Adipocyte (in vitro differentiated cells): ENCODE results near the gene ZNF714.

Source experiments
- DNase-seq: peaks from one replicate; pipeline ENCODE4 v3.0.0-alpha.2; 2015; ENCODE audit warnings: low read depth
- H3K27me3 ChIP-seq: replicated peaks from 2 replicates; pipeline ENCODE4 v1.7.0; 2013; ENCODE audit warnings: mild to moderate bottlenecking, low read length, moderate library complexity; ENCODE audit not compliant: control insufficient read depth, insufficient read depth
- H3K36me3 ChIP-seq: 2 replicates; pipeline ENCODE4 v1.7.0; 2013; ENCODE audit warnings: low read length, mild to moderate bottlenecking, moderate library complexity; ENCODE audit not compliant: control insufficient read depth, insufficient read depth, severe bottlenecking
- H3K4me1 ChIP-seq: 2 replicates; pipeline ENCODE4 v1.7.0; 2013; ENCODE audit warnings: mild to moderate bottlenecking, low read length, moderate library complexity; ENCODE audit not compliant: control insufficient read depth, insufficient read depth
- H3K4me3 ChIP-seq: 2 replicates; pipeline ENCODE4 v1.7.0; 2013; ENCODE audit warnings: mild to moderate bottlenecking, low read length, moderate library complexity
- H3K9ac ChIP-seq: 2 replicates; pipeline ENCODE4 v1.7.0; 2013; ENCODE audit warnings: mild to moderate bottlenecking, low read length, moderate library complexity
- H3K9me3 ChIP-seq: 2 replicates; pipeline ENCODE4 v1.7.0; 2013; ENCODE audit warnings: mild to moderate bottlenecking, low read length, moderate library complexity; ENCODE audit not compliant: control insufficient read depth

Gene ZNF714

DNA sequence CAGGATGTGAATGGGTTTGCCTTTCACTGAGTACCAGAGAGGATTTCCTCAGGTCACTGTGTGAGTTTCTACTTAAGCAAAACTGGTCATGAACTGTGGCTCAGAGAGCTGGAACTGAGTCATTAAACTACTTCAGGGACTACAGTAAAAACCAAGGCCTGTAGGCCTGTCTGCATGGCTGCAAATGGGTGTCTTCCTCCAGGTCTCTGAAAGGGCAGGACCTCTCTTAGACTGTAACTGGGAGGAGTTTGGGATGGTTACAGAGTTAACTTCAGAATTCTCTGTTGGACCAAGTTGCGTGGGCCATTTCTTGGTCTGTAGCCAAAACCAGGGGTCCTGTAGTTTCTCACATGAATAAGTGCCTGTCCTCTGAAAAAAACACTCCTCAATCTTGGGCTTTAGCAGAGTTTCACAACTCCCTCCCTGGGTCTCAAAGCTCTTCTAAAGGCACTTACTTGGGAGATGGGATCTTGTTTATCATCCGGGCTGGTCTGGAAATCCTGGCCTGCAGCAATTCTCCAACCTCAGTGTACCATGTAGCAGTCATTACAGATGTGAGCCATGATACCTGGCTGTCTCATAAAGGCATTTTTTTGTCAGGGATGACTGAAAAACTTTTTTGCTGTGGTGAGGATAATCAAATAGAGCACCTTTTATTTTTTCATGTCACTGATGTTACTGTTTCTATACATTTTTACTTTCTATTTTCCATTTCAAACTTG, 19.7 kb downstream of the ZNF714 start:
- Histone ChIP-seq H3K4me1 (no peaks in the 10 kb centered on the region), H3K9me3 (no peaks in the 10 kb centered on the region), H3K4me3 (no peak overlapping the region), H3K9ac (no peak overlapping the region), H3K27me3 (no peaks in the 10 kb centered on the region), H3K36me3 (peaks cover 30% of the 10 kb centered on the region)
- DNase-seq: no peak

- DNase-seq: peak; percentile 38
- peaks cover 10% of the 10 kb centered on the region for H3K9me3 ChIP-seq
- H3K36me3 ChIP-seq: peaks cover 27% of the 10 kb centered on the region
- H3K9ac ChIP-seq: no peak overlapping the region
- no peaks in the 10 kb centered on the region for H3K4me1 ChIP-seq
- no peak overlapping the region for H3K4me3 ChIP-seq
- no peaks in the 10 kb centered on the region for H3K27me3 ChIP-seq
These were observed 27.1 kb downstream of the ZNF714 start for GRCh38 chr19:21109116-21109515.

DNA sequence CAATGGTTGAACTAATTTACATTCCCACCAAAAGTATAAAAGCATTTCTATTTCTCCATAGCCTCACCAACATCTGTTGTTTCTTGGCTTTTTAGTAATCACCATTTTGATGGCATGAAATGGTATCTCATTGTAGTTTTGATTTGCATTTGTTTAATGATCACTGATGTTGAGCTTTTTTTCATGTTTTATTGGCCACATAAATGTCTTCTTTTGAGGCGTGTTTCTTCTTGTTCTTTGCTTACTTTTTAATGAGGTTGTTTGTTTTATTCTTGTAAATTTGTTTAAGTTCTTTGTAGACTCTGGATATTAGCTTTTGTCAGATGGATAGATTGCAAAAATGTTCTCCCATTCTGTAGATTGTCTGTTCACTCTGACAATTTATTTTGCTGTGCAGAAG, 28.2 kb downstream of the ZNF714 start:
- no peak overlapping the region for H3K4me3 ChIP-seq
- peaks cover 27% of the 10 kb centered on the region for H3K36me3 ChIP-seq
- no peak for DNase-seq
- H3K27me3 ChIP-seq: no peaks in the 10 kb centered on the region
- no peaks in the 10 kb centered on the region for H3K4me1 ChIP-seq
- H3K9ac ChIP-seq: no peak overlapping the region
- H3K9me3 ChIP-seq: peaks cover 17% of the 10 kb centered on the region

DNA sequence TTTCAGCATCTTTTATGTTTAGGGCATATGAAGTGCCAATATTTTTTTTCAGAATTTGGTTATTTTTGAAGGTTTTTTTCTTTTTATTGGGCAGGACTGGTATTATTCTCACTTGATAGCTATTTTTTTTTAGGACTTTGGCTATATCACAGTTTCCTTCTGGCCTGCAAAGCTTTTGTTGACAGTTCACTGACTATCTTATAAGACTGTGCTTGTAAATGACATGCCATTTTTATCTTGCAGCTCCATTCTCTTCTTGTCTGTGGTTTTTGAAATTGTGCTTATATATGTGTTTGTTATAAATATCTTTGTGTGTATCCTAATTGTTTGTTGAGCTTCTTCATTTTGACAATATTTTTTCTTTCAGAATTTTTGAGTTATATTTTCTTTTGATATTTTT, 33.4 kb downstream of the ZNF714 start:
- DNase-seq: no peak
- no peak overlapping the region for H3K9ac ChIP-seq
- no peaks in the 10 kb centered on the region for H3K4me1 ChIP-seq
- peaks cover 49% of the 10 kb centered on the region for H3K36me3 ChIP-seq
- H3K9me3 ChIP-seq: peaks cover 44% of the 10 kb centered on the region
- no peaks in the 10 kb centered on the region for H3K27me3 ChIP-seq
- H3K4me3 ChIP-seq: no peak overlapping the region

GRCh38 chr19:21117041-21117907, 35.3 kb downstream of the ZNF714 start:
- peak overlapping the region; percentile 3 for H3K4me3 ChIP-seq
- H3K9ac ChIP-seq: no peak overlapping the region
- peaks cover 49% of the 10 kb centered on the region for H3K36me3 ChIP-seq
- no peaks in the 10 kb centered on the region for H3K27me3 ChIP-seq
- peaks cover 44% of the 10 kb centered on the region for H3K9me3 ChIP-seq
- H3K4me1 ChIP-seq: no peaks in the 10 kb centered on the region
- peak; percentile 4 for DNase-seq

- H3K9me3 ChIP-seq: peaks cover 5% of the 10 kb centered on the region
- DNase-seq: no peak
- H3K9ac ChIP-seq: no peak overlapping the region
- H3K27me3 ChIP-seq: no peaks in the 10 kb centered on the region
- no peaks in the 10 kb centered on the region for H3K4me1 ChIP-seq
- H3K36me3 ChIP-seq: no peaks in the 10 kb centered on the region
- H3K4me3 ChIP-seq: no peak overlapping the region
These were observed 44.1 kb downstream of the ZNF714 start for GRCh38 chr19:21126078-21126477.

GRCh38 chr19:21127001-21127400, 45.0 kb downstream of the ZNF714 start:
- no peaks in the 10 kb centered on the region for H3K4me1 ChIP-seq
- H3K27me3 ChIP-seq: no peaks in the 10 kb centered on the region
- H3K4me3 ChIP-seq: no peak overlapping the region
- peaks cover 5% of the 10 kb centered on the region for H3K9me3 ChIP-seq
- H3K9ac ChIP-seq: no peak overlapping the region
- no peaks in the 10 kb centered on the region for H3K36me3 ChIP-seq
- no peak for DNase-seq

GRCh38 chr19:21127898-21128297, 45.9 kb downstream of the ZNF714 start:
- Histone ChIP-seq H3K27me3 (no peaks in the 10 kb centered on the region), H3K36me3 (no peaks in the 10 kb centered on the region), H3K9ac (no peak overlapping the region), H3K4me1 (no peaks in the 10 kb centered on the region), H3K4me3 (no peak overlapping the region), H3K9me3 (peaks cover 5% of the 10 kb centered on the region)
- no peak for DNase-seq

- Histone ChIP-seq H3K36me3 (no peaks in the 10 kb centered on the region), H3K27me3 (no peaks in the 10 kb centered on the region), H3K4me3 (no peak overlapping the region), H3K9ac (no peak overlapping the region), H3K9me3 (peaks cover 5% of the 10 kb centered on the region), H3K4me1 (no peaks in the 10 kb centered on the region)
- DNase-seq: no peak
These were observed 47.1 kb downstream of the ZNF714 start for GRCh38 chr19:21128901-21129698.

GRCh38 chr19:21130097-21130775, 48.2 kb downstream of the ZNF714 start:
- Histone ChIP-seq H3K4me1 (no peaks in the 10 kb centered on the region), H3K9me3 (peaks cover 5% of the 10 kb centered on the region), H3K27me3 (no peaks in the 10 kb centered on the region), H3K36me3 (no peaks in the 10 kb centered on the region), H3K4me3 (no peak overlapping the region), H3K9ac (no peak overlapping the region)
- DNase-seq: no peak
